Muscle layer of colon (tissue), 2 donors: ENCODE measurements around the gene OSTF1.
A peak's percentile ranks its signal among the peaks of the same experiment; 100 is the strongest.

Experiments used
- H3K27ac ChIP-seq: one replicate; pipeline ENCODE4 v1.7.0; 2013; ENCODE audit warnings: low read depth, mild to moderate bottlenecking, low read length, moderate library complexity
- H3K27me3 ChIP-seq, 2 donors: one replicate each; pipeline ENCODE4 v1.7.0; 2013; ENCODE audit warnings: low read length in 2 of 2, mild to moderate bottlenecking in 2 of 2; ENCODE audit not compliant: insufficient read depth in 2 of 2, control insufficient read depth in 1 of 2
- H3K36me3 ChIP-seq: one replicate; pipeline ENCODE4 v1.7.0; 2013; ENCODE audit warnings: mild to moderate bottlenecking, low read length; ENCODE audit not compliant: insufficient read depth
- H3K4me1 ChIP-seq: one replicate; pipeline ENCODE4 v1.7.0; 2013; ENCODE audit warnings: mild to moderate bottlenecking, low read length; ENCODE audit not compliant: insufficient read depth
- H3K4me3 ChIP-seq, 2 donors: one replicate each; pipeline ENCODE4 v1.7.0; 2013; ENCODE audit warnings: low read length in 2 of 2, low read depth in 1 of 2, mild to moderate bottlenecking in 1 of 2, moderate library complexity in 1 of 2
- H3K9ac ChIP-seq: one replicate; pipeline ENCODE4 v1.7.0; 2013; ENCODE audit warnings: low read length
- H3K9me3 ChIP-seq: one replicate; pipeline ENCODE4 v1.7.0; 2013; ENCODE audit warnings: mild to moderate bottlenecking, low read length
- donor health status: abdominal sarcoma.
- donor health status: Adenocarcinoma of cecum.

Gene OSTF1

DNA sequence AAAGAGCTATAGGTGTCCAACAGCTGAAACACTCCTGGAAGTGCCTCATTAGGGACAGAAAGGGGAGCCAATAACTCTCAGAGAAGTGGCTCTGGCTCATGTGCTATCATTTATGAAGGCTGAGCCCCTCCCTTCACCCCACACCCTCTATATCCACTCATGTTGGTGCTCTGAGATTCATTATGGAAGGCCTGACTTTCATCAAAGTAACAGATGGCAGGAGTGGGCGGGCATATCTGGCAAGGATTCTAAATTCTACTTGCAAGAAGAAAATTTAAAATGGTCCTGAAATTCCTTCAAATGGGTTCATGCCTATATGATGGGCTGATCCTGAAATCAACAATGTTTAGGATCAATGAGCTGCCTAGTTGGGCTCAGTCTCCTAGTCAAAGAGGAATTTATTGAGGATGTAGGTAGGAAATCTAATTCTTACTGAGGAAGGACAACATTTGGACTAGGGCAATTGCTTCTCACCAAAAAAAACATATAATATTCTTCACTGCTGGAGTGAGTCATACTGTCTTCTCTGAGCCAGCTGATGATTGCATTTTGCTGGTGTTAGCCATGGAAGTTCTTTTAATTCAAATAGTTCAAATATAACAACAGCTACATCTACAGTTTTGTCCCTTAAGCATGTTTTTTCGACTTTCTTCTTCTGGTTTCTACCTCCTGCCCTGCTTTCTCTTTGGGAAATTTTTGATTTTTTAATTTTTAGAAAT is 23.8 kb upstream of the OSTF1 start:
- no peak overlapping the region for H3K4me3 ChIP-seq
- H3K36me3 ChIP-seq: no peaks in the 10 kb centered on the region
- no peak overlapping the region for H3K9ac ChIP-seq
- H3K27ac ChIP-seq: no peak overlapping the region
- H3K27me3 ChIP-seq: no peaks in the 10 kb centered on the region
- H3K4me1 ChIP-seq: peaks cover 11% of the 10 kb centered on the region
- H3K9me3 ChIP-seq: no peaks in the 10 kb centered on the region

DNA sequence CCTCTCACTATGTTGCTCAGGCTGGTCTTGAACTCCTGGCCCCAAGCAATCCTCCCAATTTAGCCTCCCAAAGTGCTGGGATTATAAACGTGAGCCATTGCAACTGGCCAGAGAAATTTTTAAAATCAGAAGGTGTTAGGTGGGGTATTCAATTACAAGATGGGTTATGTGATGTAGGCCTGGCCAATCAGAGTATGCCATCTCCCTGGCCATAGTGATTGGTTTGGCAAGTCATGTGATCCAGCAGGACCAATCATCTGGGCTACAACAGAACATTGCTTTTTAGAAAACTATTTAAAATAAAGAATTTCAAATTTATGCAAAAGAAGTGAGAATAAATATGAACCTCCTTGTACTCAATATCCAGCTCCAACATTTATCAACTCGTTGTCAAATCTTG is 22.8 kb upstream of the OSTF1 start:
- no peak overlapping the region for H3K4me3 ChIP-seq
- peaks cover 11% of the 10 kb centered on the region for H3K4me1 ChIP-seq
- no peak overlapping the region for H3K9ac ChIP-seq
- H3K9me3 ChIP-seq: no peaks in the 10 kb centered on the region
- no peaks in the 10 kb centered on the region for H3K27me3 ChIP-seq
- H3K36me3 ChIP-seq: no peaks in the 10 kb centered on the region
- H3K27ac ChIP-seq: no peak overlapping the region

DNA sequence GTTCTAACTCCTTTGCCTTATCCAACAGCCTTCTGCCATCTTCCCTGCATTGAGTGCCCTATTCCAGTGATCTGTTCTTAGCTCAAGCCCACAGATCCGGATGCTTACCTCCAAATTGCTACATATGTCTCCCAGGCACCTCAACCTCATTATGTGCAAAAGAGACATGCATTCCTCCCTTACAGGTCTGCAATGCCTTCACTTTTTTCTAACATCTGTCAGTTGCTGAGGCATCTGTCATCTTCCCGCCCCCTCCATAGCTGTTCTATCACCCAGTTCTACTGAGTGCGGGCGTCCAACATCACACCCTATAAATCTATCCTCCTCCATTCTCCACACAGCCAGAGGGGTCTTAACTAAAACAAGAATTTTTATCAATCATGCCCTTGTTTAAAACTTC is 20.4 kb upstream of the OSTF1 start:
- Histone ChIP-seq H3K4me3 (no peak overlapping the region), H3K27ac (no peak overlapping the region), H3K9me3 (no peaks in the 10 kb centered on the region), H3K9ac (no peak overlapping the region), H3K36me3 (no peaks in the 10 kb centered on the region), H3K27me3 (no peaks in the 10 kb centered on the region), H3K4me1 (peaks cover 11% of the 10 kb centered on the region)

DNA sequence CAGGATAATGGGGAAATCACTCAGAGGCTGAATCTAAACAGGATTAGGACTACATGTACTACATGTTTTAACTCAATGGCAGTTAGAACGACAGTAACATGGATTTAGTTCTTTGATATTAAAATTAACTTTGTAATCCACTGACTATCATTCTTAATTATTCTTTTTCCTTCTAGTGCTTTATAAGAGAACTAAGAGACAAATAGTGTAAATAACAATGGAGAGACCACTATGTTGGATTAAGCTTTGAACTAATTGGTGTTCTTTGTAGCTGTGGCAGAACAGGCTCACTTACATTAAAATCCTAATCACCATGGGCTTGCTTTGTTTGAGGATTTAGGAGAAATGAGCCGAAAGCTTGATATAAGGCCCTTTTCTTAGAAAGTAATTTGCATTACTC is 19.1 kb upstream of the OSTF1 start:
- Histone ChIP-seq H3K9me3 (no peaks in the 10 kb centered on the region), H3K4me3 (no peak overlapping the region), H3K9ac (no peak overlapping the region), H3K36me3 (no peaks in the 10 kb centered on the region), H3K4me1 (peaks cover 7% of the 10 kb centered on the region), H3K27me3 (no peaks in the 10 kb centered on the region), H3K27ac (no peak overlapping the region)

DNA sequence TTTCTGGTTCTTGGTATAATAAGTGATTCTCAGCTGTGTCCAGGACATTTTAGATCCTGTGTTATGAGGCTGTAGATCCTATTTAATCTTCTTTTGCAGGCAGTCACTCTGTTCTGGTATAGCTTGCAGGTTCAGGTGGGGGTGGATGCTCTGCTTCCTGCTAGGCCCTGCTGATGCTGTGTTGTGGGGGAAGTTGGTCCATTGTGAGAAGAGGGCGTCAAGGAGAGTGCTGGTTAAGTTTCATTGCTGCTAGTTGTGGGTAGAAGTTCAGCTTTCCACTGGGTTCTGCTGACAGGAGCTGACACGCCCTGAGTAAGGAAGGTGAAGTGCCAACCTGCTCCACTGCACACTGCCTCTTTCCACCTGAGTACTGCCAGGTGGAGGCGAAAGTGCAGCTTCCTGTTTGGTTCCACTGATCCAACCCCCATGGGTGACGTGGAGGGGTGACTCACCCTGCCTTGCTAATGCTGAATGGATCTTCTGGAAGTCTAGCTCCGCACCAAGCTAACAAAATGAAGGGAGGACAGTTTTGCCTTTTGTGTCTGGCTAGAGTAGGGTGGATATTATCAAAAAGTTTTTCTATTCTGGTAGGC is 16.7 kb upstream of the OSTF1 start:
- H3K4me1 ChIP-seq: no peaks in the 10 kb centered on the region
- H3K36me3 ChIP-seq: no peaks in the 10 kb centered on the region
- H3K9me3 ChIP-seq: no peaks in the 10 kb centered on the region
- no peak overlapping the region for H3K4me3 ChIP-seq
- H3K27me3 ChIP-seq: no peaks in the 10 kb centered on the region
- H3K27ac ChIP-seq: no peak overlapping the region
- H3K9ac ChIP-seq: no peak overlapping the region

DNA sequence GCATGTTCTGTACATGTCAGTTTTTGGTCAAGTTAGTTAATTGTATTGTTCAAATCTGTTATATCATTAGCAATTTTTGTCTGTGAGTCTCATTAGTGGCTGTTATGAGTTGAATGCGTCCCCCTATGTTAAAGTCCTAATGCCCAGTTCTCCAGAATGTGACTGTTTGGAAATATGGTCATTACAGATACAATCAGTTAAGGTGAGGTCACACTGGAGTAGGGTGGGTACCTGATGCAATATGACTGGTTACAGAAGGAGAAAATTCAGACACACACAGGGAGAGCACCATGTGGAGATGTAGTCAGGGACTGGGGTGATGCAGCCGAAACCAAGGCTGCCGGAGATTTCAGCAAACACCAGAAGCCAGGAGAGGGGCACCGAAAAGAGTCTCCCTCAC is 15.4 kb upstream of the OSTF1 start:
- Histone ChIP-seq H3K4me3 (no peak overlapping the region), H3K27ac (no peak overlapping the region), H3K27me3 (no peaks in the 10 kb centered on the region), H3K9ac (no peak overlapping the region), H3K36me3 (no peaks in the 10 kb centered on the region), H3K4me1 (no peaks in the 10 kb centered on the region), H3K9me3 (no peaks in the 10 kb centered on the region)

DNA sequence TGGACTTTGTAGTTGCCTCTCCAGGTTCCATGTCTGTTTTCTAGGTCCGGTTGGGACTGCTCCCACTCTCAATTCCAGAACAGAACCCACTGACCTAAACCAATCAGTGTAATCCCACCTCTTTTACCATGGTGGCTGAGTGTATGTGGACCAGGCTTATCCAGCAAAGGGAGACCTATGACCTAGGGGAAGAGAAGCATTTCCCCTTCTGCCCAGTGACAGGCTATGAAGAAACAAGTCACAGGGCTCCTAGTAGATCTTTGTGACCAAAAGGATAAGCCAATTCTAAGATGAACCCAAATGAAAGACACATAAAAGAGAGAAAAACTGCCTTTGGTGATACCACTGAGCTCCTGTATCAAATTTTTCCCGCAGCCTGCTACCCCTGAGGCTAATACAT is 6.7 kb upstream of the OSTF1 start:
- Histone ChIP-seq H3K36me3 (no peaks in the 10 kb centered on the region), H3K27ac (no peak overlapping the region), H3K27me3 (no peaks in the 10 kb centered on the region)

DNA sequence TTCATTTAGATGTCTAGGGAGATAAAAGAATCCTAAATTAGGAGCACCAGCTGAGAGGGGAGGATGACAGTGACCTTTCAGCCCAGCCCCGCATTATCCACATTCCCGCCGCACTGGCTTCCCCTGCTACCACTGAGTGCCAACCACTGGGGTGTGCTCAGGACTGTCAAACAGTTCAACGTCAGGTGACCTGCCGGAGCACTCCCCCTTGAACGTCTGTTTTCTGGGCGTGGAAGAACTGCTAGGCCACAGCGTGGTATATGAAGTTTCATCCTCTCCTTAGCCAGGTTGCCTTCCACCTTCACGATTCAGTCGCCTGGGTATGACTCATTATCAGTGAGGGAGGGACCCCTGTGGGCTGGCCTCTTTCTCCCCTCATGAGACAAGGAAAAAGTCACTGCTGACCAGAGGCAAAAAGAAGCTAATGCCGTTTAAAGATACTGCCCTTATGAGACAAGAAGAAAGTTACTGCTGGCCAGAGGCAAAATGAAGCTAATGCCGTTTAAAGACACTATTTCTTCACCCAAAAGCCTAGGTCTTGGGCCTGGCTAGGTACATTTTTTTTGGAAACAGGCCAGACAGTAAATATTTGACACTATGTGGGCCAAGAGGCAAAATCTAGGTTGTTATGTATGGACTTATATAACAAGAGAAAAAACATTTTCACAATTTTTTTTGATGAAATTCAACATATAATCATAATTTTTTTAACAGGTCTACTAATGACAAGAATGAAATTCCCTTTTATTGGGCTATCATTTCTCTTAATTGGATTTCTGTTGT is 4.9 kb upstream of the OSTF1 start:
- H3K4me3 ChIP-seq: no peak overlapping the region

More for the DNA sequence above, 6.7 kb upstream of the OSTF1 start:
- Histone ChIP-seq H3K4me1 (peaks cover 2% of the 10 kb centered on the region), H3K9ac (no peak overlapping the region), H3K9me3 (no peaks in the 10 kb centered on the region), H3K4me3 (no peak overlapping the region)

DNA sequence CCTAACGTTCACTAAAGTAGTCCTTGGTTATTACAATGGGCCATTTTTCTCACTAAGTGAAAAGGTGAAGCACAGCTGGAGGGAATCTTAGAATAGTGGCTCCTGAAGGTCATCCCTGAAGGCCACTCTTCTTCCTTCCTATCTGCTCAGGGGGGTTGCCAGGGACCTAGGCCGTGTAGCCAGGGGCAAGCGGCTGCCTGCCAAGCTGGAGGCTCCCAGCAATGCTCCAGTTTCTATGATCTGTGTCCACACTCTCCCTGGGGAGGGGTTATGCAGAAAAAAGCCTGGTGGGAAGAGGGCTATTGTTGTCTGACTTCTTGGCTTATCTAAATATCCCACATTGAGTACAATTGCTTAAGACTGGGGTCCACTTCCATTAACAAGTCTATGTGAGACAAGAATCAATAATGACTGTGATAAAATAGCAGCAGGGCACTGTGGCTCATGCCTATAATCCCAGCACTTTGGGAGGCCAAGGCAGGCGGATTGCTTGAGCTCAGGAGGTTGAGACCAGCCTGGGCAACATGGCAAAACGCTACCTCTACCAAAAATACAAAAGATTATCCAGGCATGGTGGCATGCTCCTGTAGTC is 4.1 kb upstream of the OSTF1 start:
- Histone ChIP-seq H3K36me3 (no peaks in the 10 kb centered on the region), H3K4me3 (no peak overlapping the region), H3K27me3 (no peaks in the 10 kb centered on the region)

More for the DNA sequence above, 4.9 kb upstream of the OSTF1 start:
- H3K36me3 ChIP-seq: no peaks in the 10 kb centered on the region
- no peaks in the 10 kb centered on the region for H3K9me3 ChIP-seq
- no peak overlapping the region for H3K27ac ChIP-seq
- no peak overlapping the region for H3K9ac ChIP-seq
- H3K27me3 ChIP-seq: no peaks in the 10 kb centered on the region
- peaks cover 6% of the 10 kb centered on the region for H3K4me1 ChIP-seq

DNA sequence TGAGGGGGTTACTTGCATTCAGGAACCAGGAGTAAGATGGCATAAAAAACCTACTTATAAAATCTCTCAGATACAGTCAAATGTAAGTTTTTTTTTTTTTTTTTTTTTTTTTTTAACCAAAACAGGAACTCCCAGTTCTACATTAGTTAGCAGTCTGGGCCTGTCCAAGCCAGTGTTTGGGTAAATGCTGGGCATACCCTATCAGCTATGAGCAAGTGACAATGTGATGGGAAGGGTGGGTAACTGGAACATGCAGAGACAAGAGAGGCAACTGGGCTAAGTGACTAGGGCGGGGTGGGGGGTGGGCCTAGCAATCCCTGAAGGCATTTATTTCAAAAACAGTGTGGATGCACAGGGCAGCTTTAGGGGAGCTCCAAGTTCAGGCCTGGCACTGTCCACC is 2.7 kb upstream of the OSTF1 start:
- Histone ChIP-seq H3K4me1 (peaks cover 16% of the 10 kb centered on the region), H3K27me3 (no peaks in the 10 kb centered on the region), H3K9me3 (no peaks in the 10 kb centered on the region), H3K36me3 (no peaks in the 10 kb centered on the region), H3K27ac (no peak overlapping the region), H3K9ac (no peak overlapping the region), H3K4me3 (no peak overlapping the region)

More for the DNA sequence above, 4.1 kb upstream of the OSTF1 start:
- Histone ChIP-seq H3K4me1 (peaks cover 6% of the 10 kb centered on the region), H3K27ac (no peak overlapping the region), H3K9me3 (no peaks in the 10 kb centered on the region), H3K9ac (no peak overlapping the region)

DNA sequence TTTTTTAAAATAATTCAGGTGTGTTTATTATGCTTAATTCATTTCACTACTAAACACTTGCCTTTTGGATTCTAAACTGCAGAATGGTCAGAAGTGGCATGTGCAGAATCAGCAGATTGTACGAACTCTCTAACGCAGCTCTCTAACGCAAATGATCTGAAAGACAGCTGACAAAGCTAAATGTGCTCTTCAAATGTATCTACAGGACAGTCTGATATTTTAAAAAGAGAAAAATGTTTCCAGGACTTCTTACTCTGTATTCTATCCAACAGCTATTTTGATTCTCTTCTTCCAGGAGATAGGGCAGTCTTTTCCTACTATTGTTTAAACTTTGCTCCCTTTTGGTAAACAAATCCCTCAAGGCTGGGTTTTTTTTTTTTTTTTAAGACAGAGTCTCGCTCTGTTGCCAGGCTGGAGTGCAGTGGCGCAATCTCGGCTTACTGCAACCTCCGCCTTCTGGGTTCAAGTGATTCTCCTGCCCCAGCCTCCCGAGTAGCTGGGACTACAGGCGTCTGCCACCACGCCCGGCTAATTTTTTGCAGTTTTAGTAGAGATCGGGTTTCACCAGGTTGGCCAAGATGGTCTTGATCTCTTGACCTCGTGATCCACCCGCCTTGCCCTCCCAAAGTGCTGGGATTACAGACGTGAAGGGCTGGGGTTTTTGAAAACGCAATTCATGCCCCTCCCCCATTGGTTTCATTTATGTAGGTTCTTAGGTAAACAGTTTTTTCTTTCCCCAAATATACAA is 1.6 kb upstream of the OSTF1 start:
- H3K4me3 ChIP-seq: peak overlapping the region; percentile 85 to 95
- H3K9ac ChIP-seq: no peak overlapping the region
- peaks cover 16% of the 10 kb centered on the region for H3K4me1 ChIP-seq
- no peaks in the 10 kb centered on the region for H3K9me3 ChIP-seq
- no peaks in the 10 kb centered on the region for H3K27me3 ChIP-seq
- H3K36me3 ChIP-seq: no peaks in the 10 kb centered on the region
- no peak overlapping the region for H3K27ac ChIP-seq
